NOMO-1 (cell line): ENCODE data around the gene CCDC87.
"Not testable (repeated sequence)": the region's sequence is repeated elsewhere in the genome, so short reads cannot be mapped to it uniquely, and the experiment has no call there.

ENCODE experiments used
- DNase-seq, 2 experiments: peaks; one replicate each; lab custom pipeline; 2025; ENCODE audit not compliant: unreplicated experiment in 2 of 2; lab: John Stamatoyannopoulos, UW

CCDC87 gene

GRCh38 chr11:66585447-66585846 is 7.4 kb downstream of the CCDC87 start:
- DNase-seq: not testable (repeated sequence)

GRCh38 chr11:66582565-66583147 is 10.2 kb downstream of the CCDC87 start:
- not testable (repeated sequence) for DNase-seq

- no peak for DNase-seq
Measured at GRCh38 chr11:66581261-66581660, 11.6 kb downstream of the CCDC87 start.

- no peak for DNase-seq
Measured at GRCh38 chr11:66580803-66581202, 12.1 kb downstream of the CCDC87 start.

GRCh38 chr11:66579017-66579606 is 13.8 kb downstream of the CCDC87 start:
- DNase-seq: peak; percentile 39 to 41

- DNase-seq: no peak
Measured at GRCh38 chr11:66570850-66571180, 22.0 kb downstream of the CCDC87 start.

GRCh38 chr11:66570079-66570849 is 22.6 kb downstream of the CCDC87 start:
- DNase-seq: no peak

- no peak for DNase-seq
Measured at GRCh38 chr11:66569076-66569475, 23.8 kb downstream of the CCDC87 start.

GRCh38 chr11:66568124-66568916 is 24.5 kb downstream of the CCDC87 start, which contains the start of gene CTSF:
Gene CTSF, minus strand, starts transcription at chr11:66568606. Its CDS starts 120 bp downstream, at chr11:66568486.
- DNase-seq: peak; percentile 36 to 40

GRCh38 chr11:66567787-66568123 is 25.1 kb downstream of the CCDC87 start:
- no peak for DNase-seq

- DNase-seq: no peak
Measured at GRCh38 chr11:66566221-66566620, 26.6 kb downstream of the CCDC87 start.

GRCh38 chr11:66564984-66565383 is 27.9 kb downstream of the CCDC87 start:
- no peak for DNase-seq

- DNase-seq: no peak
Measured at GRCh38 chr11:66564538-66564937, 28.3 kb downstream of the CCDC87 start.

GRCh38 chr11:66563832-66564231 is 29.0 kb downstream of the CCDC87 start:
- no peak for DNase-seq

GRCh38 chr11:66562907-66563583 is 29.8 kb downstream of the CCDC87 start:
- DNase-seq: no peak

GRCh38 chr11:66562275-66562674 is 30.6 kb downstream of the CCDC87 start:
- no peak for DNase-seq

- DNase-seq: no peak
Measured at GRCh38 chr11:66561975-66562248, 31.0 kb downstream of the CCDC87 start.

- no peak for DNase-seq
Measured at GRCh38 chr11:66561178-66561974, 31.5 kb downstream of the CCDC87 start.

- DNase-seq: no peak
Measured at GRCh38 chr11:66559866-66560676, 32.8 kb downstream of the CCDC87 start.
